ENCODE data around the gene BCORL1.

DNA sequence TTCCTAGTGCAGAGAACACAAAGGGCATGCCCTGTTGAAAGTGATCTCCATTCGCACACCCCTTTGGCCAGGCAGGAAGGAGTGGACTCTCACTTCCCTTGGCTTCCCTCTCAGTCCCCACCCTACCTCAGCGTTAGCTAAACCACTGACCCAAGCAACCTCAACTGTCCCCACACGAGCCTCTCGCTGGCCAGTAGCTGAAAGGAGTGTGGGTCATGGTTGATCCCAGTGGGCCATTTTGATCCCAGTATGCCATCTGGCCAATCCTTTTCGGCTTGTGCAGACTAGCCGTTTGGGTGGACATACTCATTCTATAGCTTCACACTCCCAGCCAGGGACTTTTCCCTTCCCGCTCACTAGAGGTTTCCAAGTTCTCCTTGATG is 24.4 kb upstream of the BCORL1 start:
- TF ChIP-seq, protein P1, sequence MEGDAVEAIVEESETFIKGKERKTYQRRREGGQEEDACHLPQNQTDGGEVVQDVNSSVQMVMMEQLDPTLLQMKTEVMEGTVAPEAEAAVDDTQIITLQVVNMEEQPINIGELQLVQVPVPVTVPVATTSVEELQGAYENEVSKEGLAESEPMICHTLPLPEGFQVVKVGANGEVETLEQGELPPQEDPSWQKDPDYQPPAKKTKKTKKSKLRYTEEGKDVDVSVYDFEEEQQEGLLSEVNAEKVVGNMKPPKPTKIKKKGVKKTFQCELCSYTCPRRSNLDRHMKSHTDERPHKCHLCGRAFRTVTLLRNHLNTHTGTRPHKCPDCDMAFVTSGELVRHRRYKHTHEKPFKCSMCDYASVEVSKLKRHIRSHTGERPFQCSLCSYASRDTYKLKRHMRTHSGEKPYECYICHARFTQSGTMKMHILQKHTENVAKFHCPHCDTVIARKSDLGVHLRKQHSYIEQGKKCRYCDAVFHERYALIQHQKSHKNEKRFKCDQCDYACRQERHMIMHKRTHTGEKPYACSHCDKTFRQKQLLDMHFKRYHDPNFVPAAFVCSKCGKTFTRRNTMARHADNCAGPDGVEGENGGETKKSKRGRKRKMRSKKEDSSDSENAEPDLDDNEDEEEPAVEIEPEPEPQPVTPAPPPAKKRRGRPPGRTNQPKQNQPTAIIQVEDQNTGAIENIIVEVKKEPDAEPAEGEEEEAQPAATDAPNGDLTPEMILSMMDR (IDR thresholded peaks at IDR 0.05) = no peak
- TF ChIP-seq POLR2A (IDR thresholded peaks at IDR 0.05) = no peak

Data from esophagus squamous epithelium (tissue), 4 donors.